Activated naive CD4-positive, alpha-beta T cell (primary cell): ENCODE data around the gene NEK4.
"Not testable (repeated sequence)": the region's sequence is repeated elsewhere in the genome, so short reads cannot be mapped to it uniquely, and the experiment has no call there.

ENCODE experiments used
- DNase-seq, 4 experiments: peaks; one replicate each; lab custom pipeline; 2025; lab: John Stamatoyannopoulos, UW

NEK4 gene

GRCh38 chr3:52731590-52731989 lies 39.1 kb downstream of the NEK4 start:
- no peak for DNase-seq

DNA sequence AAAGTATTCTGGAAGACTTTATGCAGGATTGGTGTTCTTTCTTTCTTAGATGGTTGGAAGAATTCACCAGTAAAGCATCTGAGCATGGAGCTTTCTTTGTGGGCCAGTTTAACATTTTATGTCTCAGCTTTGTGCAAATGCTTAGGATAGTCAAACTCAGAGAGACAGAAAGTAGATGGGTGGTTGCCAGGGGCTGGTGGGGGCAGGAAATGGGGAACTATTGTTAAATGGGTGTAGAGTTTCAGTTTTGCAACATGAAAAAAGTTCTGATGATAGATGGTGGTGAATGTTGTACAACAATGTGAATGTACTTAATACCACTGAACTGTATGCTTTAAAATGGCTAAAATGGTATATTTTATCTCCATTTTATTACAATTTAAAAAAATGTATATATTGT lies 40.1 kb downstream of the NEK4 start:
- DNase-seq, result no peak

- not testable (repeated sequence) for DNase-seq
Measured at GRCh38 chr3:52728753-52729152, 42.0 kb downstream of the NEK4 start.

- DNase-seq, result no peak
Measured at GRCh38 chr3:52724511-52724910, 46.2 kb downstream of the NEK4 start.

DNA sequence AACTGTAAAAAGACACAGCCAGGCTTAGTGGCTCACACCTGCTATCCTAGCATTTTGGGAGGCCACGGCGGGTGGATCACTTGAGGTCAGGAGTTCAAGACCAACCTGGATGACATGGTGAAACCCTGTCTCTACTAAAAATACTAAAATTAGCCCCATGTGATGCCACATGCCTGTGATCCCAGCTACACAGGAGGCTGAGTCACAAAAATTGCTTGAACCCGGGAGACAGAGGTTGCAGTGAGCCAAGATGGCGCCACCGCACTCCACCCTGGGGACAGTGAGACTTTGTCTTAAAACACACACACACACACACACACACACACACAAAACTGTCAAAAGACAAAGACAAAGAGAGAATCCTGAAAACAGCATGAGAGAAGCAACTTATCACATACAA lies 46.8 kb downstream of the NEK4 start:
- no peak for DNase-seq

GRCh38 chr3:52722491-52722890 lies 48.2 kb downstream of the NEK4 start:
- no peak for DNase-seq

DNA sequence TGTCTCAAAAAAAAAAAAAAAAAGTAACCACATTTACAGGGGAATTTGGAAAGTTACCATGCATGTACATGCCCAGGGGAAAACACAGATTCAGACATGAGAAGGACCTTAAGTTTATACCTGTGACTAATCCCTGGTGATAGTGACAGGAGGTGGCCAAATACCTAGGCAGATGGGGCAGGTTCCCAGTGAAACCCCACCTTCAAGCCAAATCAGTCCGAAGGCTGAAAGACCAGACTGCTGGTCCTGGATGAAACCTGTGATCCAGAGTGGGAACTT lies 49.1 kb downstream of the NEK4 start:
- DNase-seq, result no peak

DNA sequence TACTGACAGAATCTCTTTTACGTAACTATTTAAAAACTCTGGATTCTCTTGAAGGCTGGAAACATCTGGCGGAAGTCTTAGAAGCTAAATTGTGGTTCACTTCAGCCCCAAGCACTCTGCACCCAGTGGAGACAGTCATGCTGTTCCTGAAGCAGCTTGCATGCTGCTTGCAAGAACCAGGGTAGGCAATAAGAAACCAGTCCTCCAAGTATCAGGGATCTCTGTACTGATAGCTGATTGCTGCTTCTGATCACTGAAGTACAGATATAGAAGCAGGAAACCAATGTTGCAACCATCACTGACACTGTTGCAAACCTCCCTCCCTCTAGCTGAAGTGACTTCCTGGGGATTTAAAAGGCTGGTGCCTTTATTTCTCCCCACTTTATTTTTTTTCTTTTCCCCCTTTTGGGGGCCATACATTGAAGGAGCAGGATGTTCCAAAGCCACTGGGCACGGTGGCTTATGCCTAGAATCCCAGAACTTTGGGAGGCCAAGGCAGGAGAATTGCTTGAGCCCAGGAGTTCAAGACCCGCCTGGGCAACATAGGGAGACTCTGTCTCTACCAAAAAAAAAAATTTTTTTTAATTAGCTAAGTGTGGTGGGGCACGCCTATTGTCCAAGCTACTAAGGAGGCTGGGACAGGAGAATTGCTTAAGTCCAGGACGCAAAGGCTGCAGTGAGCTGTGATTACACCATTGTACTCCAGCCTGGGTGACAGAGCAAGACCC lies 49.6 kb downstream of the NEK4 start:
- no peak for DNase-seq

DNA sequence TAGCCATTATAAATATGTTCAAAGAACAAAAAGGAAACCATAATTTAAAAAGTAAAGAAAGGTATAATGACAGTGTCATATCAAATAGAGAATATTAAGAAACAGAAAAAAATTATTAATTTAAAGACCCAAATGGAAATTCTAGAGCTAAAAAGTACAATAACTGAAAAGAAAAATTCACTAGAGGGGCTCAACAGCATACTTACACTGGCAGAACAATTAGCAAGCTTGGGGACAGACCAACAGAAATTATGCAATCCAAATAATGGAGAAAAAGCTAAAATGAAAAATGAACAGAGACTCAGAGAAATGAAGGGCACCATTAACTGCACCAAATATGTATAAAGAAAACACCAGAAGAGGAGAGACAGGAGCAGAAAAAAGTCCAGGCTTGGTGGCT lies 51.1 kb downstream of the NEK4 start:
- DNase-seq, result no peak

- DNase-seq, result no peak
Measured at GRCh38 chr3:52715714-52716305, 54.9 kb downstream of the NEK4 start.

DNA sequence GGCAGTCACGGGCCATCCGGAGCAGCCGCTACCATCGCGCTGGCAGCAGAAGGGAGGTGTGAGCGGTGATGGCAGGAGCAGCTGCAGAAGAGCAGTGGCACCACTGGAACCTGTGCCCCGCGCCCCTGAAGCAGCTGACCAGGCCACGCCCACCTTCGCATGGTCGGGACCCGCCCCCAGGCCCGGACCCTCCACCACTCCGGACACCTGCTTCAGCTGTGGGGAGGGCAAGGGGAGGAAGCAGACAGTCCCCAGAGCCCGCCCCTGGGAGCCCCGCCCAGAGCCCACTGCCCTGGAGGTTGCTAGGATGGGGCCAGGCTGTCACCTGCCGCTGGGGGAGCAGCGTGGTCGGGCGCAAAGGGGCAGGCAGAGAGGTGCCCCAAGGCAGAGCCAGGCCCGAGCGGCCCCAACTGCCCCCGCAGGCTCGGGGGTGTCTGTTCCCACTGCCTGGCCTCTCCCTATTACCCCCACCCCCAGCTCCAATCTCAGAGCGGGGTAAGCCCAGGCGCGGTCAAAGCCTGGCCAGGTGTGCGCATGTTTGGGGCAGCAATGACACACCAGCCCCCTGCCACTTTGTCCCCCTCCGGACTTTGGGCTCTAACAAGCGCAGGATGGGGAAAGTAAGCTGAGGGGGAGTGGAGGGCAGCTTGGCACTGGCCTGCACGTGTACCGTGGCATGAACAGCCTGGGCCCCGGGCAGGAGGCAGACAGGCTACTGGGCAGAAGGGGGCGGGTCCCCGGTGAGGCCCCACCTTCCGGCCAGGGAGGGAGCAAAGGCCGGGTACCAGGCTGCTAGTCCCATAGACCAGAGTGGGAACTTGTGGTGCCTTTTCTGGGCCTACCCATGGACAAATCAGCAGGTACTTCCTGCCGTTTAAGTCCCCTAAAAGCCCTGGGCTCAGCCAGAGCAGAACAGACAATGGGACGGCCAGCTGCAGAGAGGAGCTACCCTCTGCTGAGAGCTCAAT lies 56.1 kb downstream of the NEK4 start:
- no peak for DNase-seq

DNA sequence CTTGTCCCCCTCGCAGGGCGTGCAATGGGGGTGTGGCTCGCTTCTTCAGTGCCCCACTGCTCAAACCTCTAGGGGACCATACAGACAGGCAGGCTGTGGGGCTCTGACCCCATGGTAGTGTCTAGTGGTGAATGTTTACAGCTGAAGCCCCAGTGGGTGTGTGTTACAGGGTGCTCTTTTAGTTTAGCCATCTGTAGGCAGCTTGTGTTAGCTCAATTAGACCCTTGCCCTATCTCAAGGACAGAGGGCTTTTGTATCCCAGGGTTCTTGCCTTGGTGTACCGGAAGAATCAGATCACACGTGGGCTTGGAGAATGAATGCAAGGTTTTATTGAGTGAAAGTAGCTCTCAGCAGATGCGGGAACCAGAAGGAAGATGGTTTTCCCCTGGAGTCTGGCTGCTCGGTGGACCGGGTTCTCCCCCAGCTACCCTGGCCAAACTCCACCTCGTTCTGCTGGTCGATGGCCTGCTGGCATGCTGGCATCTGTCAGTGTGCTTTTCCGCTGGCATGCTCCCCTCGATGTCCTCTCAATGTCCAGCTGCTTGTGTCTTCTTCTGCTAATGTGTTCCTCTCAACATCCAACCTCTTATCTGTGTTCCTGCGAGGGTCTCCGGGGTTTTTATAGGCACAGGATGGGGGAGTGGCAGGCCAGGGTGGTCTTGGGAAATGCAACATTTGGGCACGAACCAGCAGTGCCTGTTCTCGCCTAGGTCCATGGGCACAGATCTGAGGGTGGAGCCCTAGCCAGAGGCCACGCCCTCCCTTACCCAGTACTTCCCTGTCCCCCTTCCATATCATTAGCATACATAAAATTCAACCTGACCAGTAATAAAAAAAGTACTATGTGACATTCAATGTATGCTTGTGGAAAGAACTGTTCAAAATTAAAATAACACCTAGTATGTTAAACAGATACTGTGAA lies 58.2 kb downstream of the NEK4 start:
- DNase-seq, result no peak

- no peak for DNase-seq
Measured at GRCh38 chr3:52710512-52710911, 60.2 kb downstream of the NEK4 start.

DNA sequence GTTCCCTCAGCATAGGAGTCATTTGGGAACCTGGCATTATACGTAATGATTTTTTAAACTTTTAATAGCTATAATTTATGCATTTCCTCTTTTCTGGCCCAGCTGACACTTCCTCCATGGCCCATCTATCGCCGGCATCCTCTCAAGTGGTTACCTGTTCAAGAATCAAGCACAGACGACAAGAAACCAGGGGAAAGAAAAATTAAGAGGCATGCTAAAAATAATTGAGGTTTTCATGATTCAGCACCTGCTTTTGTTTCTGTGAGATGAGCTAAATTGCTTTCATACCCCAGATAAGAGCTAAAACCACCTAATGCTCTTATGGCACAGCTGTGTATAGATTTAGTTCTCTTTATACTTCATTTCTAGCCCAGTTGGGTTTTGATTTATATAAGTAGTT lies 63.2 kb downstream of the NEK4 start:
- DNase-seq, result no peak

DNA sequence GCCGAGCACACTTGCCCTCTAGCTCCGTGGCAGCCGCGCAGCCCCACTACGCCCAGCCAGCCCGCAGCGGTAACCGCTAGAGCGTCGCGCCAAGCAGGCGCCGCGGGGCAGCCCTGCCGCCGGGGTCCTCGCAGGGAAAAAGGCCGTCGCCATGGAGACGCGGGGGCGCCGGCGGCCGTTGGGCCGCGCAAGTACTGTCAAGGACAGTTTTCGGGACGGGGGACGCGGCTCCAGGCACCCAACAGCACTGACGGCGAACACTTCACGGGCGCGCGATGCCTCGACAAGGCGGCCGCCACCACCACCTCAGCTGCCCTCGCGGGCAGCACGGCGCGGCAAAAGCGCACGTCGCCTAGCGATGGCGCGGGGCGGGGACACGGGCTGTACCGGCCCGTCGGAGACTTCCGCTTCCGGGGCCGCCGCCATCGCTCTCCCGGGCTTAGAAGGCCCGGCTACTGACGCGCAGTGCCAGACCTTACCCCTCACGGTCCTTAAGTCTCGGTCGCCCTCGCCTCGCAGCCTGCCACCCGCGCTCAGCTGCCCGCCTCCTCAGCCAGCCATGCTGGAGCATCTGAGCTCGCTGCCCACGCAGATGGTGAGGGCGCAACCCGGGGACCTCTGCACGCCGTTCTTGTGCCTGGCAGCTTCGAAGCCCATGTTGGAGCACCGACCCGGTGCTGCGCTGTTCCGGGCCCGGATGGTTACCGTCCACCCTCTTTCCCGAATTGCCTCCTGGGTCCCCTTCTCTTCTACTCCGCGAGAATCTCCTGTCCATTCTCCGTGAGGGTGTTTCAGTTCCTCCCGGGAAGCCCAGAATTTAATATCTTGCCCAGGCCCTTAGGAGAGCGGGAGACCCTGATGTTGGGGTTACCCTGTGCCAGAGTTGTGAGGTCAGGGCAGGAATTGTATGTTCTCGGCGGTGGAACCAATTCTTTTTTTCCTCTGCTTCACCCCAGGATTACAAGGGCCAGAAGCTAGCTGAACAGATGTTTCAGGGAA lies 64.8 kb downstream of the NEK4 start, which contains the start of the genes GLT8D1 and SPCS1:
Gene GLT8D1 (minus strand): TSS at position 104 of the 999 bp plus-strand sequence. CDS start 5,331 bp downstream, outside the sequence.
Gene SPCS1 (plus strand): TSS at position 419 of the 999 bp plus-strand sequence. CDS start 141 bp downstream, at position 560.
- DNase-seq, result peak; percentile 72 to 88 (median 80)

DNA sequence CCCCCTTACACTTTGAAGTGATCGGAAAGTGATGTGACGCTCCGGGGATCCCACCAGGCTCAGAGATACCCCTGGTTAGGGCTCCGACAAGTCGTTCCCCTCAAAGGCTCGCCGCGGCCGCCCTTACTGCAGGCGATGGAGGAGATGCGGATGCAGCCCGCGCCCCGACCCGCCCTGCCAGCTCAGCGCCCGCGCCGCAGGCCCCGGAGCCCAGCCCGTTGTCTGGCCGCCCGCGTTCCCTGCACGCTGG lies 65.4 kb downstream of the NEK4 start:
- peak in 1 of 4 experiments; percentile 55 for DNase-seq

- no peak for DNase-seq
Measured at GRCh38 chr3:52704611-52705437, 65.9 kb downstream of the NEK4 start.

- no peak for DNase-seq
Measured at GRCh38 chr3:52703341-52703740, 67.4 kb downstream of the NEK4 start.

DNA sequence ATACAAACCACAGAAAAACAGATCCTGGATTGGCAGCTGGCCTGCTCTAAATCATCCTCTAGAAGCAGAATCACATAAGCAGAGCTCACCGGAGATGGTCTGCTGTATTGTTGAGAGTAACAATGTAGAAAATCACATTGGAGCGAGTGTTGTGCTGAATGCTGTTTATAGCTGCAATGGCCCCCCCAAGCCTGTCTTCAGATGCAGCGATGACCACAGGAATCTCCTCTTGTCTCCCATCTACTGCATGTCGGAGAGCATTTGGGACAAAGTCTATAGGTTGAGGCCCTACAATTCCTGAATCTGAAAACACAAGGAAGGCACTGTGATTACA lies 73.1 kb downstream of the NEK4 start:
- no peak for DNase-seq
